ENCODE measurements around the gene ZNF576. TPM values are rescaled to one million over a fixed set of nuclear protein-coding genes. Genes with fewer than 3 reads are reported as not detected.
"Not testable (repeated sequence)": the region's sequence is repeated elsewhere in the genome, so short reads cannot be mapped to it uniquely, and the experiment has no call there.

ZNF576 gene, protein sequence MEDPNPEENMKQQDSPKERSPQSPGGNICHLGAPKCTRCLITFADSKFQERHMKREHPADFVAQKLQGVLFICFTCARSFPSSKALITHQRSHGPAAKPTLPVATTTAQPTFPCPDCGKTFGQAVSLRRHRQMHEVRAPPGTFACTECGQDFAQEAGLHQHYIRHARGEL
- total RNA-seq (2014; rRNA removed; shearing (Covaris generic); ENCODE audit: low replicate concordance), result 6.2 and 9.1 TPM in 2 replicates

DNA sequence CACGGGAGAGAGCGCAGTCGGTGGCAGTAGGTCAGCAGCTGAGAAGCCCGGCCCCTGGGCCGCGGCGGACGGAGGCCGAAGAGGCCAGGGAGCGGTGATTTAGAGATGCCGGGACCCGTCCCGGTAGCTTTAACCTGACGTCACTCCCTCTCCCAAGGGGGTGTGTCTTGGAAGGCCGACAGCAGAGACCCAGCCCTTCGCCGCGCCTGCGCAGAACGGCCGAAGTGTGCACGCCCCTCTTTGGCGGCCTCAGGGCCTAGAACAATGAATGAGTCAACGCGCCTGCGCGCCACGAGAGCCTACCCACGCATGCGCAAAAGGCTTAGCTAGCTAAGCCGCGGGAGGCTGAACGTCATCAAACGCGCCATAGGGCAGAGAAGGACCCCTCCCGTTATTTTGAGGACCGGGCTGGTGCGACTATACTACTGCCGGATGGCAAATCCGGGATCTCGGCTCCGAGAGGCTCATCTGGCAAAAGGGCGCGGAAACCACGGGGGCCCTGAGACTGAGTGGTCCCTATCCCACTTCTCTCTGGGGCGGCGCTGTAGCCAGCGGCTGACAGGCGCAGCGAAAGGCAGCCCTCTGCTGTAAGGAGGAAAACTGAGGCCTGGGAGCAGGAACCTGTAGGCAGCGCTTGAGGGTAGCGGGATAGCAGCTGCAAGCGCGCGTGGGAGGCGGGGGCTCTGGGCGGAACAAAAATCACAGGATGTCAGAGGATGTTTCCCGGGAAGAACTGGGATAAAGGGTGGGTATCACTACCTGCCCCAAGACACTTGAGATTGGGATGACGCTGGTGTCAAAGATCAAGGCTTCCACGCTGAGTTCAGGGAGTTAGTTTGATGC lies at the start of gene ZNF576, which contains the start of gene IRGQ:
Gene ZNF576 (plus strand): TSS at position 597 of the 843 bp plus-strand sequence. CDS start 514 bp downstream, outside the sequence.
Gene IRGQ (minus strand): TSS at position 136 of the 843 bp plus-strand sequence. CDS start 796 bp downstream, outside the sequence.
- H3K79me2 ChIP-seq (ENCODE audit: low read length), result peaks cover 61% of the 10 kb centered on the region
- H3K9me3 ChIP-seq (ENCODE audit: low read length), result no peaks in the 10 kb centered on the region
- peak within 1 kb of the TSS; percentile 73 for H3K27ac ChIP-seq (ENCODE audit: low read length)
- H3K27me3 ChIP-seq (ENCODE audit: low read length), result no peaks in the 10 kb centered on the region
- H3K4me1 ChIP-seq (ENCODE audit: low read length), result peaks cover 25% of the 10 kb centered on the region
- peak within 1 kb of the TSS; percentile 91 for H3K4me2 ChIP-seq (ENCODE audit: low read depth, low read length, poor library complexity, severe bottlenecking)
- no peaks in the 10 kb centered on the region; the same call in 1 of the 2 replicates for H4K20me1 ChIP-seq (ENCODE audit: insufficient read depth, low read depth, low read length)
- peak within 1 kb of the TSS; percentile 87 for H3K9ac ChIP-seq (ENCODE audit: low read length)
- no peaks in the 10 kb centered on the region for H3K9me2 ChIP-seq (replicated peaks; ENCODE audit: insufficient read depth, low read length)
- H2AFZ ChIP-seq (ENCODE audit: low read length), result peak within 1 kb of the TSS; percentile 29; the same call in 1 of the 2 replicates
- peaks cover 10% of the 10 kb centered on the region; the same call in 1 of the 2 replicates for H3K36me3 ChIP-seq (ENCODE audit: insufficient read depth, low read length)
- peak within 1 kb of the TSS; percentile 77 for H3K4me3 ChIP-seq (ENCODE audit: low read length)
- peak; percentile 100 for DNase-seq

- not testable (repeated sequence) for DNase-seq; H2AFZ ChIP-seq (ENCODE audit: low read length); H3K4me1 ChIP-seq (ENCODE audit: low read length)
Measured at GRCh38 chr19:43547926-43548325, 48.5 kb upstream of the ZNF576 start.

GRCh38 chr19:43548706-43549105 lies 47.7 kb upstream of the ZNF576 start:
- H3K79me2 ChIP-seq (ENCODE audit: low read length), result no peaks in the 10 kb centered on the region
- no peaks in the 10 kb centered on the region for H3K9me3 ChIP-seq (ENCODE audit: low read length)
- H3K4me1 ChIP-seq (ENCODE audit: low read length), result no peaks in the 10 kb centered on the region
- H3K36me3 ChIP-seq (ENCODE audit: insufficient read depth, low read length), result no peaks in the 10 kb centered on the region
- no peaks in the 10 kb centered on the region for H3K9me2 ChIP-seq (replicated peaks; ENCODE audit: insufficient read depth, low read length)
- H3K4me2 ChIP-seq (ENCODE audit: low read depth, low read length, poor library complexity, severe bottlenecking), result no peak overlapping the region
- H4K20me1 ChIP-seq (ENCODE audit: insufficient read depth, low read depth, low read length), result no peaks in the 10 kb centered on the region
- no peak overlapping the region for H2AFZ ChIP-seq (ENCODE audit: low read length)
- no peak overlapping the region for H3K4me3 ChIP-seq (ENCODE audit: low read length)
- H3K27ac ChIP-seq (ENCODE audit: low read length), result no peak overlapping the region
- DNase-seq, result no peak
- H3K27me3 ChIP-seq (ENCODE audit: low read length), result no peaks in the 10 kb centered on the region
- no peak overlapping the region for H3K9ac ChIP-seq (ENCODE audit: low read length)

More at GRCh38 chr19:43547926-43548325, 48.5 kb upstream of the ZNF576 start:
- H3K9me3 ChIP-seq (ENCODE audit: low read length); H3K4me2 ChIP-seq (ENCODE audit: low read depth, low read length, poor library complexity, severe bottlenecking); H3K27ac ChIP-seq (ENCODE audit: low read length); H3K79me2 ChIP-seq (ENCODE audit: low read length); H3K9me2 ChIP-seq (replicated peaks; ENCODE audit: insufficient read depth, low read length); H3K4me3 ChIP-seq (ENCODE audit: low read length); H3K9ac ChIP-seq (ENCODE audit: low read length); H3K27me3 ChIP-seq (ENCODE audit: low read length); H4K20me1 ChIP-seq (ENCODE audit: insufficient read depth, low read depth, low read length); H3K36me3 ChIP-seq (ENCODE audit: insufficient read depth, low read length): not testable (repeated sequence)

DNA sequence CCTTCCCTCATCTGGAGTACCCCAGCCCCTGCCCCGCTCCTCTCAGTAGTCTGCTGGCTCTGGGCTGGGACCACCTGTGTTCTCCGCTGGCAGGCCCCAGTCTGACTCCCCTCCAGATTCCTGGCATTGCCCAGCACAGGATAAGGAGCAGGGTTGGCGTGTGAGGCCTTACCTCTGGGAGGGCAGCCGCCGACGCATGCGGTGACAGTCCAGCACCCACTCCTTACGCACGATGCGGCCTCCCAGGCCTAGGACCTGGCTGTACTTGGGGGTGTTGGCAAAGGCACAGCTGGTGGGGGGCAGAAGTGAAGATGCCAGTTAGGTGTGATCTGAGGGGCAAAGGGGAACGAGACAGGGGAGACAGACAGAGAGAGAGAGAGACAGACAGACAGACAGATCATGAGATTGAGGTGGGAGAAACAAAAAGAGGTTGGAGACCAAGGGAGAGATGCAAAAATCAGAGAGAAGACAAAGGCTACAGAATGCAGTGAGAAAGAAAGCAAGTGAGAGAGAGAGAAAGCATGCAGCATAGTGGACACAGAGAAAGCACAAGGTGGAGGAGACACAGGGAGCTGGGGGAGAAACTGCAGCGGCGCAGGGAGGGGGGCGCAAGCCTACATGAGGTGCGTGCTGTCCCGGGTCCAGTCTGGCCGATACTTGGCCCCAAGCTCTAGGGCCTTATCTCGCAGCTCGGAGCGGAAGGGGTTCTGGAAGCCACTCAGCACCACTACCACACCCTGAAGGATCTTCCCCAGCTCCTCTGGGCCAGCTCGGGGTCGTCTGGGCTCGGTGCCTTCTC lies 44.8 kb upstream of the ZNF576 start:
- no peaks in the 10 kb centered on the region for H3K36me3 ChIP-seq (ENCODE audit: insufficient read depth, low read length)
- H3K9ac ChIP-seq (ENCODE audit: low read length), result no peak overlapping the region
- H3K27me3 ChIP-seq (ENCODE audit: low read length), result no peaks in the 10 kb centered on the region
- no peak overlapping the region for H2AFZ ChIP-seq (ENCODE audit: low read length)
- H3K9me3 ChIP-seq (ENCODE audit: low read length), result no peaks in the 10 kb centered on the region
- H3K4me2 ChIP-seq (ENCODE audit: low read depth, low read length, poor library complexity, severe bottlenecking), result no peak overlapping the region
- H4K20me1 ChIP-seq (ENCODE audit: insufficient read depth, low read depth, low read length), result no peaks in the 10 kb centered on the region
- no peak overlapping the region for H3K4me3 ChIP-seq (ENCODE audit: low read length)
- H3K27ac ChIP-seq (ENCODE audit: low read length), result no peak overlapping the region
- no peaks in the 10 kb centered on the region for H3K9me2 ChIP-seq (replicated peaks; ENCODE audit: insufficient read depth, low read length)
- H3K4me1 ChIP-seq (ENCODE audit: low read length), result no peaks in the 10 kb centered on the region
- no peaks in the 10 kb centered on the region for H3K79me2 ChIP-seq (ENCODE audit: low read length)
- no peak for DNase-seq

GRCh38 chr19:43552198-43552450 lies 44.3 kb upstream of the ZNF576 start:
- Histone ChIP-seq H3K27me3 (ENCODE audit: low read length) (no peaks in the 10 kb centered on the region), H3K4me2 (ENCODE audit: low read depth, low read length, poor library complexity, severe bottlenecking) (no peak overlapping the region), H3K4me1 (ENCODE audit: low read length) (no peaks in the 10 kb centered on the region), H4K20me1 (ENCODE audit: insufficient read depth, low read depth, low read length) (no peaks in the 10 kb centered on the region), H3K9ac (ENCODE audit: low read length) (no peak overlapping the region), H3K36me3 (ENCODE audit: insufficient read depth, low read length) (no peaks in the 10 kb centered on the region), H3K9me3 (ENCODE audit: low read length) (no peaks in the 10 kb centered on the region), H3K27ac (ENCODE audit: low read length) (no peak overlapping the region), H3K79me2 (ENCODE audit: low read length) (no peaks in the 10 kb centered on the region), H3K9me2 (replicated peaks; ENCODE audit: insufficient read depth, low read length) (no peaks in the 10 kb centered on the region), H2AFZ (ENCODE audit: low read length) (no peak overlapping the region), H3K4me3 (ENCODE audit: low read length) (no peak overlapping the region)
- no peak for DNase-seq

GRCh38 chr19:43552616-43553015 lies 43.8 kb upstream of the ZNF576 start:
- H3K4me1 ChIP-seq (ENCODE audit: low read length), result no peaks in the 10 kb centered on the region
- no peak overlapping the region for H2AFZ ChIP-seq (ENCODE audit: low read length)
- H4K20me1 ChIP-seq (ENCODE audit: insufficient read depth, low read depth, low read length), result no peaks in the 10 kb centered on the region
- no peaks in the 10 kb centered on the region for H3K9me3 ChIP-seq (ENCODE audit: low read length)
- no peak overlapping the region for H3K4me3 ChIP-seq (ENCODE audit: low read length)
- no peak overlapping the region for H3K27ac ChIP-seq (ENCODE audit: low read length)
- no peak overlapping the region for H3K4me2 ChIP-seq (ENCODE audit: low read depth, low read length, poor library complexity, severe bottlenecking)
- DNase-seq, result no peak
- no peaks in the 10 kb centered on the region for H3K9me2 ChIP-seq (replicated peaks; ENCODE audit: insufficient read depth, low read length)
- H3K9ac ChIP-seq (ENCODE audit: low read length), result no peak overlapping the region
- no peaks in the 10 kb centered on the region for H3K27me3 ChIP-seq (ENCODE audit: low read length)
- H3K36me3 ChIP-seq (ENCODE audit: insufficient read depth, low read length), result no peaks in the 10 kb centered on the region
- H3K79me2 ChIP-seq (ENCODE audit: low read length), result no peaks in the 10 kb centered on the region

DNA sequence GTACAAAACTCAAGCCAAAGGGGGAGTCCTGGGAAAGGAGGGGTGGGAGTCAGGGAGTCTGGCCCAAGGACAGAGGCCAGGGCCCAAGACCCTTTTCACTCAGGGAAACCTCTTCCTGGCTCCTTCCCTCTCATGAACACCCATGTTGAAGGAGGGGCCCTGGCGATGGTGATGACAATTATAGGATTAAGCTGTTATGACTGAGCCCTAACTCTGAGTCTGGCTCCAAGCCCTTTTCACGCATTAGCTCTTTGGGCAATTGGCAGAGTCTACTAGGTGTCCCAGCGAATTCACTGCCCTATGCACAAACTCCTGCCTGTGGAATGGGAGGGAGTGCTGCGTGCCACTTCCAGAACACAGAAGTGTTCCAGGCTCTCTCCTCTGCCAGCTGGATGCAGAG lies 42.7 kb upstream of the ZNF576 start:
- H3K4me1 ChIP-seq (ENCODE audit: low read length), result no peaks in the 10 kb centered on the region
- no peaks in the 10 kb centered on the region for H3K9me3 ChIP-seq (ENCODE audit: low read length)
- H3K4me2 ChIP-seq (ENCODE audit: low read depth, low read length, poor library complexity, severe bottlenecking), result no peak overlapping the region
- DNase-seq, result no peak
- no peak overlapping the region for H3K9ac ChIP-seq (ENCODE audit: low read length)
- H3K79me2 ChIP-seq (ENCODE audit: low read length), result no peaks in the 10 kb centered on the region
- H2AFZ ChIP-seq (ENCODE audit: low read length), result no peak overlapping the region
- no peaks in the 10 kb centered on the region for H3K27me3 ChIP-seq (ENCODE audit: low read length)
- no peak overlapping the region for H3K4me3 ChIP-seq (ENCODE audit: low read length)
- H4K20me1 ChIP-seq (ENCODE audit: insufficient read depth, low read depth, low read length), result no peaks in the 10 kb centered on the region
- H3K27ac ChIP-seq (ENCODE audit: low read length), result no peak overlapping the region
- H3K36me3 ChIP-seq (ENCODE audit: insufficient read depth, low read length), result no peaks in the 10 kb centered on the region
- H3K9me2 ChIP-seq (replicated peaks; ENCODE audit: insufficient read depth, low read length), result no peaks in the 10 kb centered on the region
